Kidney (tissue), 14 donors: ENCODE data around the gene CRIP3. TPM values are rescaled to one million over a fixed set of nuclear protein-coding genes. Genes with fewer than 3 reads are reported as not detected.

Experiments used
- DNase-seq, 5 donors: peaks; one replicate each; pipeline ENCODE4 v3.0.0-alpha.2; 2013 to 2020
- FAIRE-seq: peaks from 2 replicates; lab custom pipeline; 2012; peaks lifted over from hg19 to GRCh38; lab: Jason Lieb, UNC
- H3K27ac ChIP-seq, 2 donors: one replicate each; pipeline ENCODE4 v1.7.0; 2013; ENCODE audit warnings: low read depth in 2 of 2, low read length in 2 of 2, inconsistent platforms in 1 of 2
- H3K27me3 ChIP-seq: one replicate; pipeline ENCODE4 v1.7.1; 2013; ENCODE audit warnings: low read length, inconsistent platforms; ENCODE audit not compliant: control insufficient read depth, insufficient read depth
- H3K36me3 ChIP-seq, 3 donors: one replicate each; pipeline versions ENCODE4 v1.7.0 to v1.7.1; 2013; ENCODE audit warnings: low read length in 3 of 3, control low read depth in 1 of 3, inconsistent platforms in 1 of 3; ENCODE audit not compliant: insufficient read depth in 3 of 3, control insufficient read depth in 2 of 3
- H3K4me1 ChIP-seq, 3 donors: one replicate each; pipeline versions ENCODE4 v1.7.0 to v1.7.1; 2013; ENCODE audit warnings: low read length in 3 of 3, inconsistent platforms in 1 of 3, low read depth in 1 of 3; ENCODE audit not compliant: control insufficient read depth in 2 of 3, insufficient read depth in 2 of 3
- H3K4me3 ChIP-seq, 3 donors: one replicate each; pipeline versions ENCODE4 v1.7.0 to v1.8.1; 2013; ENCODE audit warnings: low read length in 3 of 3, control low read depth in 1 of 3, inconsistent platforms in 1 of 3
- H3K9ac ChIP-seq, 3 donors: one replicate each; pipeline versions ENCODE4 v1.7.0 to v1.7.1; 2013; ENCODE audit warnings: low read length in 3 of 3, control low read depth in 1 of 3, inconsistent platforms in 1 of 3
- H3K9me3 ChIP-seq, 3 donors: one replicate each; pipeline versions ENCODE4 v1.7.0 to v1.7.1; 2013; ENCODE audit warnings: low read length in 3 of 3, control low read depth in 1 of 3, inconsistent platforms in 1 of 3; ENCODE audit not compliant: control insufficient read depth in 2 of 3, insufficient read depth in 1 of 3
- CTCF ChIP-seq: IDR thresholded peaks from 3 replicates; pipeline ENCODE4 v1.5.1; 2012; ENCODE audit warnings: mild to moderate bottlenecking, moderate library complexity, borderline replicate concordance; ENCODE audit not compliant: insufficient read depth; ENCODE audit errors: extremely low read depth
- intact Hi-C: fragments of 100-400 bp; cut with DNase I; formaldehyde crosslinking; loops from one replicate; pipeline ENCODE4 v1.11.1; 2022
- polyA plus RNA-seq: library from polyadenylated mRNA; stranded (reverse); fragments of 350-450 nt; fragmentation: Illumina TruSeq; extraction: RNeasy Lipid Tissue Mini Kit (QIAGEN cat#74804); gene quantifications from one replicate; pipeline ENCODE4 v1.2.3, GENCODE V29; 2014; ENCODE audit warnings: low read depth, low replicate concordance; ENCODE audit not compliant: insufficient read depth
- total RNA-seq: library from RNA; stranded (reverse); fragmentation: NEBNext Ultra II Directional; extraction: Animal tissue kit (Norgen Biotek cat#: 25700); gene quantifications from one replicate; pipeline ENCODE4 v1.2.1, GENCODE V29; 2021
- donor health status: control.
- donor health status: control.
- donor health status: control.
- donor health status: control.
- donor health status: control.
- donor health status: DM: yes; HTN: yes; CAD: no.
- donor health status: Normal renal cell carcinoma (clear cell type).

CRIP3 gene
- total and polyA plus RNA-seq, 2 donors from 2014 or later = 5.6 to 14.3 TPM

GRCh38 chr6:43328528-43328927, 19.9 kb upstream of the CRIP3 start:
- no peaks in the 10 kb centered on the region for H3K36me3 ChIP-seq
- no peaks in the 10 kb centered on the region for H3K27me3 ChIP-seq
- H3K9ac ChIP-seq = no peak overlapping the region
- H3K27ac ChIP-seq = peak overlapping the region; percentile 18 to 32
- no peak overlapping the region for H3K4me3 ChIP-seq
- intact Hi-C loops = no loop called here
- FAIRE-seq = no peak
- no peaks in the 10 kb centered on the region for H3K4me1 ChIP-seq
- no peak for DNase-seq
- no peak for TF ChIP-seq CTCF
- H3K9me3 ChIP-seq = no peaks in the 10 kb centered on the region

- DNase-seq = no peak
- no peak for FAIRE-seq
- Histone ChIP-seq H3K4me1 (no peaks in the 10 kb centered on the region), H3K9me3 (no peaks in the 10 kb centered on the region), H3K9ac (no peak overlapping the region), H3K27ac (no peak overlapping the region), H3K4me3 (no peak overlapping the region), H3K27me3 (no peaks in the 10 kb centered on the region), H3K36me3 (no peaks in the 10 kb centered on the region)
- intact Hi-C loops = no loop called here
- TF ChIP-seq CTCF = no peak
Observed at GRCh38 chr6:43325876-43326275, 17.2 kb upstream of the CRIP3 start.

- Histone ChIP-seq H3K27ac (no peak overlapping the region), H3K9me3 (no peaks in the 10 kb centered on the region), H3K27me3 (no peaks in the 10 kb centered on the region), H3K4me3 (no peak overlapping the region), H3K9ac (no peak overlapping the region), H3K36me3 (no peaks in the 10 kb centered on the region), H3K4me1 (no peaks in the 10 kb centered on the region)
- intact Hi-C loops = no loop called here
- TF ChIP-seq CTCF = no peak
- FAIRE-seq (no peak), DNase-seq (no peak)
Observed at GRCh38 chr6:43318011-43318410, 9.4 kb upstream of the CRIP3 start.

GRCh38 chr6:43313813-43314212, 5.2 kb upstream of the CRIP3 start:
- H3K36me3 ChIP-seq = no peaks in the 10 kb centered on the region
- H3K4me3 ChIP-seq = no peak overlapping the region
- no peak for TF ChIP-seq CTCF
- peaks cover 0 to 2% (median 0%) of the 10 kb centered on the region in 3 donors for H3K4me1 ChIP-seq
- FAIRE-seq = no peak
- no peak for DNase-seq
- H3K9me3 ChIP-seq = no peaks in the 10 kb centered on the region
- no peak overlapping the region for H3K9ac ChIP-seq
- H3K27me3 ChIP-seq = no peaks in the 10 kb centered on the region
- intact Hi-C loops = no loop called here
- no peak overlapping the region for H3K27ac ChIP-seq
